ENCODE data around the gene PPT2. TPM values are rescaled to one million over a fixed set of nuclear protein-coding genes. Genes with fewer than 3 reads are reported as not detected.
A peak's percentile ranks its signal among the peaks of the same experiment; 100 is the strongest.

PPT2 gene
- total RNA-seq, 3 donors from 2014 or later (not counting 1 experiment from before 2014, with no cell fraction given): 16.3 to 28.3 (median 19.0) TPM

GRCh38 chr6:32152769-32153563, 975 bp upstream of the PPT2 start:
- no peak for ATAC-seq
- H3K4me1 Mint-ChIP-seq: peaks cover 46 to 58% of the 10 kb centered on the region in 2 donors
- H3K36me3 Mint-ChIP-seq: no peaks in the 10 kb centered on the region
- Histone ChIP-seq H3K4me3 (ENCODE audit: low read length) (no peak overlapping the region), H3K4me1 (ENCODE audit: control insufficient read depth, insufficient read depth, low read length) (peaks cover 45% of the 10 kb centered on the region), H3K36me3 (ENCODE audit: control insufficient read depth, insufficient read depth, low read length) (peaks cover 2% of the 10 kb centered on the region), H3K27me3 (ENCODE audit: control insufficient read depth, insufficient read depth, low read length) (peaks cover 19% of the 10 kb centered on the region), H3K9me3 (ENCODE audit: control insufficient read depth, insufficient read depth, low read length) (no peaks in the 10 kb centered on the region), H3K27ac (ENCODE audit: low read length) (peak overlapping the region; percentile 53)
- H3K27ac Mint-ChIP-seq: peak overlapping the region; percentile 90 to 98
- intact Hi-C loops (cut with micrococcal nuclease): no loop called here
- H3K9me3 Mint-ChIP-seq: no peaks in the 10 kb centered on the region
- peak overlapping the region; percentile 78 for H3K4me3 Mint-ChIP-seq
- peaks cover 19 to 27% of the 10 kb centered on the region in 2 donors for H3K27me3 Mint-ChIP-seq (ENCODE audit: low read depth in 2 of 2)
- 61% methylated on average over 31 of the region's 35 CpGs for WGBS (ENCODE audit: insufficient coverage)
- TF ChIP-seq CTCF (IDR thresholded peaks at IDR 0.05): no peak
- DNase-seq: no peak

DNA sequence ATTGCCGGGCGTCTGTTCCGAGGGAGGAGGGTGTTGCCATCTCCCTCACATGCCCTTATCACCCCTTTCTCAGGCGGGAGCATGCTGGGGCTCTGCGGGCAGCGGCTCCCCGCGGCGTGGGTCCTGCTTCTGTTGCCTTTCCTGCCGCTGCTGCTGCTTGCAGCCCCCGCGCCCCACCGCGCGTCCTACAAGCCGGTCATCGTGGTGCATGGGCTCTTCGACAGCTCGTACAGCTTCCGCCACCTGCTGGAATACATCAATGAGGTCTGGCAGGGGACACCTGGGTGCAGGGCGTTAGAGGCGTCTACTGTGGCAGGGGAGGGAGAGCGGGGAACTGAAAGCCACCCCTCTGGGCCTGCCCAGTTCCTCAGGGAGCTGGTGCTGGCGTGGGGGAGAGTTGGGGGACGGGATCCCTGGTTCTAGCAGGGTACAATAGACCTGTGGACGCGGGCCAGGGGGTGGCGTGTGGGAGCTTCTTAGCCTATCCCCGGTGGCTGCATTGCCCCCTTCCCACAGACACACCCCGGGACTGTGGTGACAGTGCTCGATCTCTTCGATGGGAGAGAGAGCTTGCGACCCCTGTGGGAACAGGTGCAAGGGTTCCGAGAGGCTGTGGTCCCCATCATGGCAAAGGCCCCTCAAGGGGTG, 697 bp downstream of the PPT2 start:
- no peaks in the 10 kb centered on the region for H3K9me3 Mint-ChIP-seq
- TF ChIP-seq CTCF (IDR thresholded peaks at IDR 0.05): peak; percentile 59
- DNase-seq (peak; percentile 61 to 83), ATAC-seq (peak; percentile 67 to 82 (median 73))
- Histone ChIP-seq H3K27me3 (ENCODE audit: control insufficient read depth, insufficient read depth, low read length) (peaks cover 8% of the 10 kb centered on the region), H3K27ac (ENCODE audit: low read length) (peak overlapping the region; percentile 68), H3K4me1 (ENCODE audit: control insufficient read depth, insufficient read depth, low read length) (peaks cover 29% of the 10 kb centered on the region), H3K4me3 (ENCODE audit: low read length) (peak overlapping the region; percentile 68), H3K9me3 (ENCODE audit: control insufficient read depth, insufficient read depth, low read length) (no peaks in the 10 kb centered on the region), H3K36me3 (ENCODE audit: control insufficient read depth, insufficient read depth, low read length) (peaks cover 9% of the 10 kb centered on the region)
- H3K36me3 Mint-ChIP-seq: peaks cover 6% of the 10 kb centered on the region
- WGBS (ENCODE audit: insufficient coverage): 3% methylated on average over 34 of the region's 34 CpGs
- intact Hi-C loops (cut with micrococcal nuclease): loop anchor here (1.0 to 2.0 kb wide), 5 partner anchors 24 to 68 kb away; partner anchors contain the start of genes FKBPL and RNF5
- H3K4me1 Mint-ChIP-seq: peaks cover 35 to 45% of the 10 kb centered on the region in 2 donors
- H3K4me3 Mint-ChIP-seq: peak overlapping the region; percentile 96
- peaks cover 8 to 15% of the 10 kb centered on the region in 2 donors for H3K27me3 Mint-ChIP-seq (ENCODE audit: low read depth in 2 of 2)
- peak overlapping the region; percentile 90 to 98 for H3K27ac Mint-ChIP-seq

DNA sequence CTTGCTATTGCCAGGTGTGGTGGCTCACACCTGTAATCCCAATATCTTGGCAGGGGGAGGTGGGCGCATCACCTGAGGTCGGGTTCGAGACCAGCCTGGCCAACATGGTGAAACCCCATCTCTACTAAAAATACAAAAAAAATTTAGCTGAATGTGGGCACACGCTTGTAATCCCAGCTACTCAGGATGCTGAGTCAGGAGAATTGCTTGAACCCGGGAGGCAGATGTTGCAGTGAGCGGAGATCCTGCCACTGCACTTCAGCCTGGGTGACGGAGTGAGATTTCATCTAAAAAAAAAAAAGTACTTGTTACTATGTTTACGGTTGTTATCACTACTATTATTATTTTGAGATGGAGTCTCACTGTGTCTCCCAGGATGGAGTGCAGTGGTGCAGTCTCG, 3.0 kb downstream of the PPT2 start:
- ATAC-seq: no peak
- no peaks in the 10 kb centered on the region for H3K9me3 ChIP-seq (ENCODE audit: control insufficient read depth, insufficient read depth, low read length)
- peaks cover 9% of the 10 kb centered on the region for H3K36me3 ChIP-seq (ENCODE audit: control insufficient read depth, insufficient read depth, low read length)
- 93% methylated on average over 9 of the region's 9 CpGs for WGBS (ENCODE audit: insufficient coverage)
- no peak overlapping the region for H3K27ac ChIP-seq (ENCODE audit: low read length)
- H3K4me3 ChIP-seq (ENCODE audit: low read length): no peak overlapping the region
- H3K27me3 Mint-ChIP-seq (ENCODE audit: low read depth in 2 of 2): no peaks in the 10 kb centered on the region
- no peak for DNase-seq
- H3K4me1 Mint-ChIP-seq: peaks cover 29% of the 10 kb centered on the region in 2 donors
- H3K36me3 Mint-ChIP-seq: peaks cover 6% of the 10 kb centered on the region
- no peak for TF ChIP-seq CTCF (IDR thresholded peaks at IDR 0.05)
- H3K4me3 Mint-ChIP-seq: no peak overlapping the region
- intact Hi-C loops (cut with micrococcal nuclease): no loop called here
- H3K4me1 ChIP-seq (ENCODE audit: control insufficient read depth, insufficient read depth, low read length): peaks cover 28% of the 10 kb centered on the region
- no peaks in the 10 kb centered on the region for H3K27me3 ChIP-seq (ENCODE audit: control insufficient read depth, insufficient read depth, low read length)
- no peaks in the 10 kb centered on the region for H3K9me3 Mint-ChIP-seq
- H3K27ac Mint-ChIP-seq: no peak overlapping the region

Data from natural killer cell (primary cell).